Left cardiac atrium (tissue), 4 donors: ENCODE measurements around the gene BLZF1. TPM values are rescaled to one million over a fixed set of nuclear protein-coding genes. Genes with fewer than 3 reads are reported as not detected.
"Not testable (repeated sequence)": the region's sequence is repeated elsewhere in the genome, so short reads cannot be mapped to it uniquely, and the experiment has no call there.

Source experiments
- ATAC-seq, 2 donors: fragments of 200-7000 bp; cut with Tn5 transposase; one replicate each; pipeline ENCODE4 v1.9.1; 2020; ENCODE audit warnings: mild to moderate bottlenecking in 2 of 2, moderate library complexity in 2 of 2
- DNase-seq: peaks from one replicate; pipeline ENCODE4 v3.0.0-alpha.2; 2020
- intact Hi-C, 2 donors: fragments of 100-400 bp; cut with DNase I; formaldehyde crosslinking; loops; one replicate each; pipeline versions ENCODE4 v1.14.1 to v1.15.1; 2022 to 2023
- long read RNA-seq: library from polyadenylated mRNA; unstranded; transcript quantifications from one replicate; pipeline ENCODE4 v2.0.0, GENCODE V29; 2021
- total RNA-seq, 2 donors: library from RNA; stranded (reverse); fragmentation: NEBNext Ultra II Directional; extraction: Animal tissue kit (Norgen Biotek cat#: 25700); gene quantifications; one replicate each; pipeline ENCODE4 v1.2.1, GENCODE V29; 2021
- donor health status: DM: no; HTN: yes; CAD: no.
- donor health status: DM: no; HTN: yes; CAD: no; lungs with severe emphysema.
- donor health status: DM: yes; HTN: yes; CAD: no.
- donor health status: Dilated cardiomyopathy.

Gene BLZF1, protein sequence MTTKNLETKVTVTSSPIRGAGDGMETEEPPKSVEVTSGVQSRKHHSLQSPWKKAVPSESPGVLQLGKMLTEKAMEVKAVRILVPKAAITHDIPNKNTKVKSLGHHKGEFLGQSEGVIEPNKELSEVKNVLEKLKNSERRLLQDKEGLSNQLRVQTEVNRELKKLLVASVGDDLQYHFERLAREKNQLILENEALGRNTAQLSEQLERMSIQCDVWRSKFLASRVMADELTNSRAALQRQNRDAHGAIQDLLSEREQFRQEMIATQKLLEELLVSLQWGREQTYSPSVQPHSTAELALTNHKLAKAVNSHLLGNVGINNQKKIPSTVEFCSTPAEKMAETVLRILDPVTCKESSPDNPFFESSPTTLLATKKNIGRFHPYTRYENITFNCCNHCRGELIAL
- 10 to 100 TPM; 21.7 to 22.6 TPM for total RNA-seq
- long read RNA-seq, transcript BLZF1-203 (7 exons, 2,749 nt): major isoform, 18 of 41 reads
- long read RNA-seq, partial matches to known transcripts: 8 of 41 reads
- long read RNA-seq, other reads (novel, unspliced or antisense): 14 of 41 reads

DNA sequence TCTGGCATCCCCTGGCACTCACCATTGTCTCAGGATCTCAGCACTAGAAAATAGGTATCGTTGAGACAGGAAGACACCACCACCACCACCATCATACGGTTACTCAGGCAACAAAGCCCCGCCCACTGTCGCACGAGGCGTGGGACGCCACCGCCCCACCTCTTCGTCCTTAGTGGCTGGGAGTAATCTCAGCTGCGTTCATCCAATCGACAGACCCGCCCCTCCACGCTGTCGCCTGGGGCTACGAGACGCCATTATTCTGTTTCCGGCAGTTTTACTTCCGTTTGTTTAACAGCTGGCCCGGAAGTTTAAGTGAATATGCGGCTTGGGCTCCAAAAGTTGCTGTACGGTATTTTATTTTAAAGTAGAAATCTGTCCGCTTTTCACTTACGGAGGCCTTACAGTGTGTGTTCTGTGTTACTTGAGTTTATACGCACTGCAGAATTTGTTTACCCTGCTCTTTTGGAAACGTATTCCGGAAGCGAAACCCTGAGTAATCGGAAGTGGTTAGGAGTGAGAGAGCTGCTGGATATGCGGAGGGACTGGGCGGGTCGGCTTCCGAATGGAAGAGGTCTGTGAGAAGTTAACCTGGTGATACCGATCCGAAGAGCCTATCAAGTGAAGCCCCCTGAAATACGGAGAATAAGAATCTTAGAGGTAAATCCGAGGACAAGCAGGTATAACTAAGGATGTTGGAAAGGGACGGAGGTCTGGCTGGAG is at the start of gene BLZF1, which contains the start of gene NME7:
Gene BLZF1, plus strand, starts transcription at position 510 of the 720 bp plus-strand sequence. CDS start 1,328 bp downstream, outside the sequence.
Gene NME7, minus strand, starts transcription at position 112 of the 720 bp plus-strand sequence. Its CDS starts 87 bp downstream, at position 25.
- peak; percentile 100 for ATAC-seq
- DNase-seq: peak; percentile 98
- intact Hi-C loops: no loop called here

DNA sequence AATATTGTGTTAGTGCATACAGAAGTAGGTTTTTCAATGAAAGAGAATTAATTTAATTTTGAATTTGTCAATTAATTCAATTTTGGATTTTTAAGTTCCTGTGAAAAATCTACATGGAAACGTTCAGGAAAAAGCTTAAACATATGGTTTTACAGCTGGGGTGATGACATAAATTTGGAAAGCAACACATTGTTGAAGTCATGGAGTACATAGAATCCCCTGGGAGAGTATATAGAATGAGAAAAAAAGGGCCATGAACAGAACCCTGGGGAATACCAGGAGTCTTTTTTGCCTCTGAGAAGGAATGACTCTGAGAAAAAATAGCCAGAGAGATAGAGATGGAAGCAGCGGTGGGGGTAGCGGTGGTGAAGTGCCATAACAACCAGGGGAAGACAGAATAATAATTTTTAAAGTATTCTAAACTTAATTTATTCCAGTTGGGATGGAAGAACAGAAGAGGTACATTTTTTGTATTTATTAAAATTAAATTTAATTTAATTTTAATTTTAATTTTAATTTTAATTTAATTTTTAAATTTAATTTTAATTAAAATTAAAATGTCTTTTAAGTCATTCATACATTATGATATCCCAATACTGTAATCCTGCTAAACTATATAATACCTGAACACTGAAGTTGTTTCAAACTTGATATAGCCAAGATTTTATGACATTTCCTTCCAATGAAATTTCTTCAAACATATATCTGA is 49.3 kb upstream of the BLZF1 start:
- DNase-seq (no peak), ATAC-seq (no peak)
- intact Hi-C loops: no loop called here

DNA sequence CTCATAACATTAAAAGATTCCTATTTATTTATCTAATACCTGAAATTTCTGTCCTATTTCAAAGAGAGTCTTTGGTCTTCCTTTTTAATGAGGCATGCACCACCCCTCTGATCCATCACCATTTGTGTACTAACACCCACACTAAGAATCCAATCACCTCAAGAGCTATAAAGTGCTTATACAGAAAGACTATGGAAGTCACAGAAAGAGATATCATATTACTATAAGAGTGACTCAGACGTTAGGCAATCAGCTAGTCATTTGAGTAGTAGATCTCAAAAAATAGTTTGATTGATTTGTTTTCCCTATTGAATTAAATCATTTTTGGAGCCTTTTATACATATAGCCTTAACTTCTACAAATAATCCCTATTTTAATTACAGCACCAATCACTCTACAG is 46.5 kb upstream of the BLZF1 start:
- intact Hi-C loops: no loop called here
- DNase-seq (no peak), ATAC-seq (no peak)

DNA sequence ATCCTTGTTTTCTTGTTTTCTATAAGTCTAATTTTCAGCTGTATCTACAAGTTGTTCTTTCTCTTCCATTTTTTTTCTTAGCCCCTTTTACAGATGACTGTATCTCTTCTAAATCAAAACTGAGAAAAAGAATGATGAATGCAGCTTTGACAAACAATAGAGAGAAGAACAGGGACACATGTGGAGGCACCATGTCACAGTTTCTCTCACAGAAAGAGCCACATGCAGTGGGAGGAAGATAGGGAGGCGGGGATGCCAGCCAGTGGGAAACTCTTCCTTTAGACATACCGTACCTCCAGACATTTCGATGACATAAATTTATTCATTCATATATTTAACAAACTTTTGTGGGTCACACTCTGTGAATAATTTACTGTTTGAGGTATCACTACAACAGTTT is 45.9 kb upstream of the BLZF1 start:
- ATAC-seq (no peak), DNase-seq (no peak)
- intact Hi-C loops: no loop called here

DNA sequence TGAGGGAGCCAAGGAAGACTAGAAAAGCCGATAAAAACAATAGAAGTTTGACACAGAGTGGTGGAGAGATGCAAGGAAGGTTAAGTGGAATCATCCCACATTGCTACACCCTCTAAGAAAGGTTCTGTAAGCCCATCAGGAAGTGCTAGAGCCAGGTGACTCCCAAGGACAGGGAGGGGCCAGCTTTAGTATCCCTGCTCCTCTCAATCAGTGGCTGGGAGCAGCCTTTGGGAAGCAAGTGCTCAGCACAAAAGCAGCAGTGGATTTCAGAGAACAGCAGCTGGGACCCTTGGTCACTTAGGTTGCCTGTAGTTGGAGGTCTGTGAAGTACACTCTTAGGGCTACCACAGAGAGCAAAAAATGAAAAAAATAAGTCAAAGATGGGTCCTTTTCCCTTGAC is 42.9 kb upstream of the BLZF1 start:
- intact Hi-C loops: no loop called here
- ATAC-seq: no peak
- no peak for DNase-seq

DNA sequence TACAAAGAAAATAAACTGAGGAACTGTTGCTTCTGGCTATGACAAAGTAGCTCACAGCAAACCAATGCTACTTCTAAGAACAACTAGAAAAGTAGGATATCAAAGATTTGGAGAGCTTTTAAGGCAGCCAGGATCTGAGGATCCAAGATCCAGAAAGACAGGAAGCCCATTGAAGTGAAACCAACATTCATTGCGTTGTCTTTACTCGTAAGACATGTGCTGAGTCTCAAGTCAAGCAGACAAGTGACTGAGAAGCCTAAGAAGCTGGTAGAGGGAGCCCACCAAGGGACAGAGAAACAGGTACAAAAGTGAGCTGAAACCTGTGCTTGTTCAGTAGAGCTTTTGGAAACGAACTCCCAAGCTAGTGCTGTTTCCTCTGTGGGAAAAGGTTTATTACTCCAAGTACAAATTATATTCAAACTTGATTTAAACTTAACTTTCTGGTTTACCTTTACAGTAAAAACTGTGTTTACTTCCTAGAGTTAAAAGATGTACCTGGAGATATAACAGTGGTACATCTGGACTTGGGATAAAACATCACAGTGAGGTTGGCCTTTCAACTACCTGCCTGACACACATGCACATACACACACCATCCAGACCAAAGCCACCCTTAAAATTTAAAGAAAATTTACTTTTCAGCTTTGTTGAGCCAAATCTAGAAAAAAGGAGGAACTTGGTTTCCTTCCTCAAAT is 41.6 kb upstream of the BLZF1 start:
- intact Hi-C loops: no loop called here
- no peak for DNase-seq
- ATAC-seq: no peak

DNA sequence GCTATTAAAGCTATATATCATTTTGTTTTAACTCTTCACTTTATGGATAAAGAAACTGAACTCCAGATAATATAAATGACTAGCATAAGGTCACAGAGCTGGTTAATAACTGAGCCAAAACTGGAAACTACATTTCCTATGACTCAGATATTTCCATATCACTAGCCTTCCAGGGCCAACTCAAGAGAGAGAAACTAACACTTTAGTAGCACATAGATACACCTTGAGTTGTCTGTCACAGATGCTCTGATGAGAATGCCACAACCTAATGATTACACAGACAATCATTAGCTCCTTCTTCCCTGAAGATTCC is 41.1 kb upstream of the BLZF1 start:
- no peak for ATAC-seq
- intact Hi-C loops: no loop called here
- DNase-seq: no peak

DNA sequence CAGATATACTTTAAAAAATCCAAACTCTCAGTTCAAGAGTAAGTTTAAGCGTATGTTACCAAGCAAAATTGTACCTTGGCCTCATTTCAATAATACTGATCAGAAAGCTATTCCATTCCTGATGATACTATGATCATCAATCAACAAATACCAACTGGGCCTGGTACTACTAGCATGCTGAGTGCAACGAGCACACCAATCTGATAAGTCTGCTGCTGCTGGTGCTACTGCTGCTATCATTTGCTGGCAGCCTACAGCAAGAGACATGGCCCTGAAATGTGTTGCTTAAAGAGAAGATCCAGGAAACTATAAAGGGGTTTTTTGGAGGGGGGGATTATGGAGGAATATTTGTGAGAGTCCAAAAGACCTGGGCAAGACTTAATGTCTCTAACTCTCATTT is 40.1 kb upstream of the BLZF1 start:
- intact Hi-C loops: no loop called here
- DNase-seq (no peak), ATAC-seq (no peak)

DNA sequence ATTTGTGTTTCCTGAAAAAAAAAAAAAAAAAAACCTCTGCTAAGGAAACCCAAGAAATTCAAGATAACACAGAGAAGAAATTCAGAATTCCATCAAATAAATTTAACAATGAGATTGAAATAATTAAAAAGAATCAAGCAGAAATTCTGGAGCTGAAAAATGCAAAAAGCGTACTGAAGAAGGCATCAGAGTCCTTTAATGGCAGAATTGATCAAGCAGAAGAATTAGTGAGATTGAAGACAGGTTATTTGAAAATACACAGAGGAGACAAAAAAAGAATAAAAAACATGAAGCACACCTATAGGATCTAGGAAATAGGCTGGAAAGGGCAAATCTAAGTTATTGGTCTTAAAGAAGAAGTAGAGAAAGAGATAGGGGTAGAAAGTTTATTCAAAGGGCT is 38.6 kb upstream of the BLZF1 start:
- intact Hi-C loops: no loop called here
- no peak for DNase-seq
- no peak for ATAC-seq

DNA sequence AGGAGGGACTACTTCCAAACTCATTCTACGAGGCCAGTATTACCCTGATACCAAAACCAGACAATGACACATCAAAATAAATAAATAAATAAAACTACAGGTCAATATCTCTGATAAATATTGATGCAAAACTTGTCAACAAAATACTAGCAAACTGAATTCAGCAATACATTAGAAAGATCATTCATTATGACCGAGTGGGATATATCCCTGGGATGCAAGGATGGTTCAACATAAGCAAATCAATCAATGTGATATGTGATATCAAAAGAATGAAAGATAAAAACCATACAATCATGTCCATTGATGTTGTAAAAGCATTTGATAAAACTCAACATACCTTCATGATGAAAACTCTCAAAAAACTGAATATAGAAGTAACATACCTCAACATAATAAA is 37.1 kb upstream of the BLZF1 start:
- intact Hi-C loops: no loop called here
- ATAC-seq (no peak), DNase-seq (no peak)

DNA sequence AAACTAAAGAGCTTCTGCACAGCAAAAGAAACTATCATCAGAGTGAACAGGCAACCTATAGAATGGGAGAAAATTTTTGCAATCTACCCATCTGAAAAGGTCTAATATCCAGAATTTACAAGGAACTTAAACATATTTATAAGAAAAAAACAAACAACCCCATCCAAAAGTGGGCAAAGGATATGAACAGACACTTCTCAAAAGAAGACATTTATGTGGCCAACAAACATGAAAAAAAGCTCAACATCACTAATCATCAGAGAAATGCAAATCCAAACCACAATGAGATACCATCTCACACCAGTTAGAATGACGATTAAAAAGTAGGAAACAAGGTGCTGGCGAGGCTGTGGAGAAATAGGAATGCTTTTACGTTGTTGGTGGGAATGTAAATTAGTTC is 33.3 kb upstream of the BLZF1 start:
- ATAC-seq, DNase-seq, intact Hi-C loops: not testable (repeated sequence)

DNA sequence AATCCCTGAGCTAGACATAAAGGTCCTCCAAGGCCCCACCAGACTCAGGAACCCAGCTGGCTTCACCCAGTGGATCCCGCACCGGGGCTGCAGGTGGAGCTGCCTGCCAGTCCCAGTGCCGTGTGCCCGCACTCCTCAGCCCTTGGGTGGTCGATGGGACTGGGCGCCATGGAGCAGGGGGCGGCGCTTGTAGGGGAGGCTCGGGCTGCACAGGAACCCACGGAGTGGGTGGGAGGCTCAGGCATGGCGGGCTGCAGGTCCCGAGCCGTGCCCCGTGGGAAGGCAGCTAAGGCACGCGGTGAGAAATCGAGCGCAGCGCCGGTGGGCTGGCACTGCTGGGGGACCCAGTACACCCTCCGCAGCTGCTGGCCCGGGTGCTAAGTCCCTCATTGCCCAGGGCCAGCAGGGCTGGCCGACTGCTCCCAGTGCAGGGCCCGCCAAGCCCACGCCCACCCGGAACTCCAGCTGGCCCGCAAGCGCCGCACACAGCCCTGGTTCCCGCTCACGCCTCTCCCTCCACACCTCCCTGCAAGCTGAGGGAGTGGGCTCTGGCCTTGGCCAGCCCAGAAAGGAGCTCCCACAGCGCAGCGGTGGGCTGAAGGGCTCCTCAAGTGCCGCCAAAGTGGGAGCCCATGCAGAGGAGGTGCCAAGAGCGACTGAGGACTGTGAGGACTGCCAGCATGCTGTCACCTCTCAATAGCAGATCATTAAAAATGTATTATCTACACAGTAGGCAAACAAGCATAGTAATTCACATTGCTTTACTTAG is 30.9 kb upstream of the BLZF1 start:
- ATAC-seq, intact Hi-C loops, DNase-seq: not testable (repeated sequence)

DNA sequence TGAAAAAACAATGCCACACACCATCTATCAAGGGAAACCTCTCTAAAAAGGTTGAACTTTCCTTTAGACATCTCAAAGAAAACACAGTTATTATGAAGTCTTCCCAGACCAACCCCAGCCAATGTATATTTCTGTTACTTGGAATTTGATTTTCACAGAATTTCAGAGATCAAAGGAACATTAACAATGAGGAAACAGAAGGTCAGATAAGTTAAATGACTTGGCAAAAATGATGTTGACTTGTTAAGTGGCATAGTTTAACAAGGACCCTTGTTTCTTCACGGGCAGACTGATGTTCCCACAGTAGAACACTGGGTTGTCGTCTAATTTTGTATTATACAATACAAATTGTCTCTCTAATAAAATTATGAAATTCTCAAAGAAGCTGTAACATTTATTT is 29.4 kb upstream of the BLZF1 start:
- intact Hi-C loops: no loop called here
- ATAC-seq (no peak), DNase-seq (no peak)

DNA sequence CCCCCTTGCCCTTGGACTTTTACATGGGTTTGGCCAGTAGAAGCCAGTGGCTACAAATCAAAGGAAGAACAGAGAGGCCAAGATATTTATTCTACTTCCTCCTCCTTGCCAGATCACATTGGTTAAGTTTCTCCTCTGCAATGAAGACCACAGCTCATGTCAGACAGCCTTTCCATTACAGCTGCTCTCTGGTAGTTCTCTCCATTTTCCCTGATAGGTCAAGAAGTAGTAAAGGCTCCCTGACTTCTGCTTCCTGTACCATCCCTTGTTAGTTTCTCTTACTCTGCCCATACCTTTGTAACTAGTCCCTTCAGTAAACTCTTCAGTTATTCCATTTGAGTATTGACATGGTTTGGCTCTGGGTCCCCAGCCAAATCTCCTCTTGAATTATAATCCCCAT is 28.2 kb upstream of the BLZF1 start:
- ATAC-seq: no peak
- intact Hi-C loops: loop anchor here in 1 of 2 donors (10.0 kb wide), 1 partner anchor 605 kb away; no protein-coding TSS in a partner anchor

DNA sequence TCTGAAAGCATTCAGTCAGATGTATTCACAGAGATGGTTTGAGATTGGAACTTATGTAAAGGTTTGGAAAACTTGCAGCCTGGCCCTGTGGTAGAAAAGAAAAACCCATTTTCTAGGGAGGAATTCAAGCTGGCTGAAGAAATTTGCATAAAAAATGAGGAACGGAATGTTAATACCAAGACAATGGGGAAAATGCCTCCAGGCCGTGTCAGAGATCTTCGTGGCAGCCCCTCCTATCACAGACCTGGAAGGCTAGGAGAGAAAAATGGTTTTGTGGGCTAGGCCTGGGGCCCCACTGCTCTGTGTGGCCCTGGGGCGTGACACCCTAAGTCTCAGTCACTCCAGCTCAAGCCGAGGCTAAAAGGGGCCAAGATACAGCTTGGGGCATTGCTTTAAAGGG is 27.1 kb upstream of the BLZF1 start:
- DNase-seq: no peak
- ATAC-seq: no peak
- intact Hi-C loops: loop anchor here in 1 of 2 donors (10.0 kb wide), 1 partner anchor 606 kb away; no protein-coding TSS in a partner anchor

More for the DNA sequence above, 28.2 kb upstream of the BLZF1 start:
- DNase-seq: no peak

DNA sequence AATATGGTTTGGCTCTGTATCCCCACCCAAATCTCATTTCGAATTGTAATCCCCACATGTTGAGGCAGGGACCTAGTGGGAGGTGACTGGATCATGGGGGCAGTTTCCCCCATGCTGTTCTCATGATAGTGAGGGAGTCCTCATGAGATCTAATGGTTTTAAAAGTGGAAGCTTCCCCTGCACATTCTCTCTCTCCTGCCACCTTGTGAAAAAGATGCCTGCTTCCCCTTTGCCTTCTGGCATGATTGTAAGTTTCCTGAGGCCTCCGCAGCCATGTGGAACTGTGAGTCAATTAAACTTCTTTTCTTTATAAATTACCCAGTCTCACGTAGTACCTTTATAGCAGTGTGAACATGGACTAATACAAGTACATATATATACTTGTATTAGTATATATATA is 25.9 kb upstream of the BLZF1 start:
- ATAC-seq, DNase-seq: not testable (repeated sequence)
- intact Hi-C loops: loop anchor here in 1 of 2 donors (10.0 kb wide), 1 partner anchor 607 kb away; no protein-coding TSS in a partner anchor

DNA sequence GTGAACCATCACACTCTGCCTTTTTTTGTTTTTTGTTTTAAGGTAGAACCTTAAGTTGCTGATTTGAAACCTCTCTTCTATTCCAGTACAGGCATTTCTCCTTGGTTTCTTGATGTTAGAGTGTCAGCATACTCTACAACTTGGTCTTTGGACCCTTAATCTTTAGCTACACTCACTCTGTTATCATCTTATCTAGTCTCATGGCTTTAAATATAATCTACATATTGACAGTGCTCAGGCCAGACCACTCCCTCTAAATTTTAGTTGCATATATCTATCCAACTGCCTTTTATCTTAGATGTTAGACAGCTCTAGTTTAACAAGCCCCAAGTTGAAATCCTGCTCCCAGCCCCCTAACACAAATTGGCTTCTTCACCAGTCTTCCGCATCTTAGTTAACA is 22.5 kb upstream of the BLZF1 start:
- no peak for DNase-seq
- intact Hi-C loops: loop anchor here (5.0 to 10.0 kb wide), 3 partner anchors 611 to 1003 kb away; no protein-coding TSS in a partner anchor
- ATAC-seq: no peak

DNA sequence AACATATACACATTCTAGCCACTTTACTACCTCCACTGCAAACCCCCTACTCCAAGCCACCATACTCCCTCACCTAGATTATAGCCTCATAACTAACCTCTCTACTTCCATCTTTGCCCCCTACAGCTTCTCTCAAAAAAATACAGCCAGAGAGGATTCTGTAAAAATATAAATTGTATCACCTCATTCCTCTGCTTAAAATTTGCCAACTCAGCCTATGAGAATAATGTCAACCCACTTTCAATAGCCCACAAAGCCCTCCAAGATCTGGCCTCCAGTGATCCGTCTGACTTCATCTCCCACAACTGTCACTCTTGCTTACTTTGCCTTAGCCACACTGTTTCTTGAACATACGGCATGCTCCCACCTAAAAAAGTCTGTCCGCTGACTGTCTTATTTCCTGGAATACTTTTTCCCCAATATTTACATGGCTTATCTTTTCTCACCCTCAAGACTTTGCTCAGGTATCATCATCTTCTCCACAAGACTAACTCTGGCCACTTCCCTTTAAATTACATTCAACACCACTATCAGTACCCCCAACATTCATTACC is 21.9 kb upstream of the BLZF1 start:
- intact Hi-C loops: loop anchor here (5.0 to 10.0 kb wide), 3 partner anchors 611 to 1004 kb away; no protein-coding TSS in a partner anchor
- ATAC-seq (no peak), DNase-seq (no peak)
